HG03439 (cell line): Measurements from ENCODE around the gene ERF.

Experiments used
- ATAC-seq: cut with Tn5 transposase; IDR thresholded peaks from one replicate; pipeline ENCODE4 v1.9.1; 2021; ENCODE audit warnings: mild to moderate bottlenecking, moderate library complexity; ENCODE audit not compliant: unreplicated experiment

ERF gene

DNA sequence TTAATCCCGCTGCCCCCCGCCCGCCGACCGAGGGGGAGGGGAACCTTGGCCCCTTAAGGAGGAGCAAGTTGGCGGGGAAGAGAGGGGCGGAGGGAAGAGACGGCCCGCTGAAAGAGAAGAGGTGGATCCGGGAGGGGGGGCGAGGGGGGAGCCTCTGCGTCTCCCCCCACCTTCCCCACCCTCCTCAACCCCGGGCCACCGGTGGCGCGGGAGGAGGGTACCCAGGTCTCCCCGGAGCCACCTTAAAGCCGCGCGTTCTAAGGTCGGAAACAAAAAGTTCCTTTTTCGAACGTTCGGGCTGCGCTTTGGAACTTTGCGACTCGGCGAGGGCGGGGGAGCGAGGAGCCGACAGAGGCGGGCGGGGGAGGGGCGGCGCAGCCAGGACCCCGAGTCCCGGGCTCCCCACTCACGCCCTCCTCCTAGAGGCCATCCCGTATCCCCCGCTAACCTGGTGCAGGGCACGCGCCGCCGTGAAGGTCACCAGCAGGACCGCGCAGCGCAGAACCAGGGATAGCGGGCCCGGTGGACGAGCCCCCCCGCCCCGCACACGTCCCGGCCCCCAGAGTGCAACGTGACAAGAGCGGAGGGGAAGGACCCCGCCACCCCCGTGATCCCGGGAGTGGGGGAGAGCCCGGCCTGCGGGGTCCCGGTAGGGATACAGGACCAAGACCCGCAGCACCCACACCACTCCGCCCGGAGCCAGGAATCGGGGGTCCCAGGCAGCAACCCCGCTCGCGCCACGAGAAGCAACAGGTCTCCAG is 659 bp downstream of the ERF start:
- ATAC-seq = peak; percentile 31

GRCh38 chr19:42253245-42254088 is 1.5 kb downstream of the ERF start:
- peak; percentile 14 for ATAC-seq

DNA sequence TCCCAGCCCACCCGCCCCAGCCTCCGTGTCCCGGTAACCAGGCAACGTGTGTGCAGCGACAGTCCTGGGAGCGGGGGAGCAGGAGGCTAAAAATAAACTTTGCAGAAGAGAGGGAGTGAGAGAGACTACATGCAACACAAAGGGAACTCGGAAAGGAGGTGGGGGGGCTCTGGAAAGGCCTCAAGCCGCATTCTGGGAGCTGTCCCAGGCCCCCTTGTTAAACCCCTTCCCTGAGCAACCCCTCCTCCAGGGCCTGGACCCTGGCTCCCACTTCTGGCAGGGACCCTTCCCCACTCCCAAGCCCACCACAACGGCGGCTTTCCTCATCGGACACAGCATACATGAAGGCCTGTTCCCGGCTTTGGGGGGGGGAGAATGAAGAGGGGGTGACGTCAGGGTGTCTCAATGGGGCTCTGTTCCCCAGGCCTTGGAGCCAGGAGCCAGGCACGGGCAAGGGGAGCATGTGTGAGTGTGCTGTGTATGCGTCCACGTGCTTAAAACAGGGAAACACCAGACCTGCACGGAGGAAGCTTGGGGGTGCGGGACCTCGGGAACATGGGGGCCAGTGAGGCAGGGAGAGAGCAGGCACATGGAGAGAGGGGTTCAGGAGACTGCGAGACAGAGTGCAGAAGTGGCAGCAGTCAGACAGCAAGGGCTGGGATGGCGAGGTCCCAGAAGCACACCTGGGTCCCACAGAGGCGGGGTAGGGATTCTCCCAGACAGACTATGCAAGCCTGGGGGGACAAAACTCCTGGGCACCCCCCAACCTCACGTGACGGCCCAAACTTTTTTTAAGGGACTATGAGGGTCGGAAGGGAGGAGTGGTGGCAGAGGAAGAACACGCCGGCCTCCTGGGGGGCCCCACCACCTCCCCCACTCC is 2.3 kb downstream of the ERF start:
- no peak for ATAC-seq

DNA sequence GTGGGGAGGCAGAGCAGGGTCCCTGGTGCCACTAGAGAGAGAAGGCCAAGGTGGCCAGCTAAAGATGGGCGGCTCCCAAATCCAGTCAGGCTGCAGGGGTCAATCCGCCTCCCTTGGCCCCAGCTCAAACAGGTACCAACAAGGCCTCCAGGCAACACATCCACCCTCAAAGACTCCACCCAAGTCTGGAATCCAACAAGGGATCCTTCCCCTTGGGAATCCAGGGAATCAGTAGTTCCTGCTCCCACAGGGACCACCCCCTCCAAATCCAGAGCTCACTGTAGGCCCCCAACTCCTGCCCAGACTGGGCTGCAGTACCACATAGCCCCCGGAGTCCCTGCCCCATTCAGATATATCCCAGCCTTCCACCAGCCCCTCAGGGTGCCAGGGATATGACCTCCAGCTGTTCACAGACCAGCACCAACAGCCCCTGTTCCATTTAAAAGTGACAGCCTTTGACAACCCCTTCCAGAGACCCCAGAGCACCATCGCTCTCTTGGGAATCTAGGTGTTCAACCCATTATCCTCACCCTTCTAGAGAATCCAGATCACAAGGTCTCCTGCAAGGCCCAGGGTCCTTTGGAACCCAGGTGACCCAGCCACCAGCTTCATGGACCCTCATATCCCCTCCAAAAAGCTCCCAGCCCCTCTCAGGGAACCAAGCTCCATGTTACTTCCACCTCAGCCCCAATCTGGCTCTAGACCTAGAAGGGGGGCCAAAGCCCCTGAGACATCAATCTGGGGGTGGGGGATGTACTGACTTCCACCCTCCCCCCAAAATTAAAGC is 3.2 kb downstream of the ERF start:
- ATAC-seq = no peak

- no peak for ATAC-seq
These were observed 4.0 kb downstream of the ERF start for GRCh38 chr19:42250666-42251531.

- no peak for ATAC-seq
These were observed 4.7 kb downstream of the ERF start for GRCh38 chr19:42250183-42250665.

- ATAC-seq = no peak
These were observed 5.2 kb downstream of the ERF start for GRCh38 chr19:42249769-42250168.

GRCh38 chr19:42249149-42249750 is 5.7 kb downstream of the ERF start:
- no peak for ATAC-seq

DNA sequence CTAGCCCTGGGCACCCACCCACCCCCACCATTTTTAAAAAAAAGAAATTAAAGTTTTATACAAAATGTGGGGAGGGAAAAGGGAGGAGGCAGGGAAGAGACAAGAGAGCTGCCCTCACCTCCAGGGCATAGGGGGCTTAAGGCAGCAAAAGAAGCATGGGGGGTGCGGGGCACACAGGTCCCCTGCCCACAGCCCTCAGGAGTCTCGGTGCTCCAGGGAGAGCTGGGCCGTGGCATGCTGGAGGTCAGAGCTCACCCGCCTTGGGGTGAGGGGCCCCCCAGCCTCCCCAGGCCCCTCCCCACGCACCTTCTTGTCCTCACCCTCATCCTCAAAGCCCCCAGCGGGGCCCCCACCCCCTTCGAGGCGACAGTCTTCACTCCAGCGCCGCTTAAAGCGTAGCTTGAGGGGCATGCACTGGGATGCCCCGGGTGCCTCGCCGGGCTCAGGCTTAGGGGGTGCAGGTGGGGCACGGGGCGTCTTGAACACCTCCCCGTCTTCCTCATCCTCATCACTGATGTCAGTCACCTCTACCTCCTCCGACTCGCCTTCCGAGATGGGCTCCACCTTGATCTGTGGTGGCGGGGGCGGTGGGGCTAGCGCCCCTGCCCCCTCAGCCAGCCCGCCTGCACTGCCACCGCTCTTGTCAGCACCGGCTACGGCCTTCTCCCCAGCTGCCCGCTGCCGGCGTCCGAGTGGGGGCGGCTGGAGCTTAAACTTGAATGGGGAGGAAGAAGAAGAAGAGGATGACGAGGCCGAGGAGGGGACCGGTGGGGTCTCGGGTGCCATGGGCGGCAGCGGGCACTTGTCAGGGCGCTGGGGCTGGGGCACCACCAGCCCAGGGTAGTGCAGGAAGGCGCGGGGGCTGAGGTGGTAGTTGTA is 6.4 kb downstream of the ERF start:
- no peak for ATAC-seq

GRCh38 chr19:42247640-42248199 is 7.2 kb downstream of the ERF start:
- ATAC-seq = no peak

GRCh38 chr19:42246922-42247639 is 7.8 kb downstream of the ERF start:
- no peak for ATAC-seq

- ATAC-seq = no peak
These were observed 8.6 kb downstream of the ERF start for GRCh38 chr19:42246143-42246921.

GRCh38 chr19:42245231-42245630 is 9.7 kb downstream of the ERF start:
- no peak for ATAC-seq

GRCh38 chr19:42244347-42245220 is 10.3 kb downstream of the ERF start:
- ATAC-seq = peak; percentile 32
